Measurements from ENCODE around the gene TOR2A.

TOR2A gene

GRCh38 chr9:127735530-127736185 lies 564 bp upstream of the TOR2A start:
- H3K4me2 ChIP-seq (ENCODE audit: low read depth, low read length) = peak overlapping the region; percentile 79
- no peaks in the 10 kb centered on the region for H3K9me2 ChIP-seq (replicated peaks; ENCODE audit: insufficient read depth, low read length)
- no peaks in the 10 kb centered on the region for H4K20me1 ChIP-seq (ENCODE audit: insufficient read depth, low read length)
- H3K9ac ChIP-seq (ENCODE audit: low read length) = peak overlapping the region; percentile 76
- H2AFZ ChIP-seq (ENCODE audit: low read length) = peak overlapping the region; percentile 18; the same call in 1 of the 2 replicates
- peaks cover 24% of the 10 kb centered on the region for H3K4me1 ChIP-seq (ENCODE audit: low read length)
- H3K27me3 ChIP-seq (replicated peaks; ENCODE audit: insufficient read depth, low read length) = no peaks in the 10 kb centered on the region
- DNase-seq = peak; percentile 25
- no peak for TF ChIP-seq EZH2 (optimal IDR thresholded peaks at IDR 0.05; ENCODE audit: low read depth, low read length)
- no peak for TF ChIP-seq EZH2phosphoT487 (IDR thresholded peaks at IDR 0.05; ENCODE audit: low read length)
- no peak for TF ChIP-seq CTCF (IDR thresholded peaks at IDR 0.05; ENCODE audit: low read length)
- H3K9me3 ChIP-seq (replicated peaks; ENCODE audit: insufficient read depth, low read length) = no peaks in the 10 kb centered on the region
- H3K79me2 ChIP-seq (ENCODE audit: low read length) = peaks cover 11% of the 10 kb centered on the region; the same call in 1 of the 2 replicates
- no peaks in the 10 kb centered on the region for H3K36me3 ChIP-seq (replicated peaks; ENCODE audit: insufficient read depth, low read length)
- H3F3A ChIP-seq (ENCODE audit: insufficient read depth, low read length) = peaks cover 23% of the 10 kb centered on the region
- H3K27ac ChIP-seq (ENCODE audit: low read length) = peak overlapping the region; percentile 85
- H3K4me3 ChIP-seq (ENCODE audit: low read length) = peak overlapping the region; percentile 45

GRCh38 chr9:127734247-127734746 lies 797 bp downstream of the TOR2A start:
- peak overlapping the region; percentile 82 for H3K9ac ChIP-seq (ENCODE audit: low read length)
- peaks cover 24% of the 10 kb centered on the region for H3K4me1 ChIP-seq (ENCODE audit: low read length)
- peaks cover 11% of the 10 kb centered on the region; the same call in 1 of the 2 replicates for H3K79me2 ChIP-seq (ENCODE audit: low read length)
- no peaks in the 10 kb centered on the region for H3K9me2 ChIP-seq (replicated peaks; ENCODE audit: insufficient read depth, low read length)
- H3K27ac ChIP-seq (ENCODE audit: low read length) = peak overlapping the region; percentile 85; the same call in 1 of the 2 replicates
- H4K20me1 ChIP-seq (ENCODE audit: insufficient read depth, low read length) = no peaks in the 10 kb centered on the region
- H2AFZ ChIP-seq (ENCODE audit: low read length) = peak overlapping the region; percentile 40; the same call in 1 of the 2 replicates
- peak overlapping the region; percentile 94 for H3K4me2 ChIP-seq (ENCODE audit: low read depth, low read length)
- TF ChIP-seq EZH2 (optimal IDR thresholded peaks at IDR 0.05; ENCODE audit: low read depth, low read length) (no peak), CTCF (IDR thresholded peaks at IDR 0.05; ENCODE audit: low read length) (no peak), EZH2phosphoT487 (IDR thresholded peaks at IDR 0.05; ENCODE audit: low read length) (no peak)
- no peak for DNase-seq
- H3K36me3 ChIP-seq (replicated peaks; ENCODE audit: insufficient read depth, low read length) = no peaks in the 10 kb centered on the region
- no peaks in the 10 kb centered on the region for H3K9me3 ChIP-seq (replicated peaks; ENCODE audit: insufficient read depth, low read length)
- H3K27me3 ChIP-seq (replicated peaks; ENCODE audit: insufficient read depth, low read length) = no peaks in the 10 kb centered on the region
- H3F3A ChIP-seq (ENCODE audit: insufficient read depth, low read length) = peaks cover 23% of the 10 kb centered on the region
- peak overlapping the region; percentile 58 for H3K4me3 ChIP-seq (ENCODE audit: low read length)

DNA sequence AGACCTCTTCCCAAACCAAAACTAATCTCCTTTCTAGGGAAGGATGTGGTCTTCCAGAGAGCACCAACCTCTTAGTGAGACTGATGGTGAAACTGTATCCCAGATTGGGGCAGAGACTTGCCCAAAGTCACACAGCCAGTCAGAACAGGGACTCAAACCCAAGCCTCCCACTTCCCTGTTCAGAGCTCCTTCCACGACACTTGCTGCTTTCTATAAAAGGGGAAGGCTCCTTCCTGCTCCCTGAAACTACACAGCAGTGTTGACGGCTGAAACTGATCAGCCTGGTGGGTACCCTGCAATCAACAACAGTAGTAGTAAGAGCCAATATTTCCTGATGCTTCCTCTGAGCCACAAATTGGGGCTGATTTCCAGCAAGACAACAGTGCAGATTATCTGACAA lies 1.5 kb downstream of the TOR2A start:
- Histone ChIP-seq H3K27me3 (replicated peaks; ENCODE audit: insufficient read depth, low read length) (no peaks in the 10 kb centered on the region), H3K4me2 (ENCODE audit: low read depth, low read length) (peak overlapping the region; percentile 94; the same call in 1 of the 2 replicates), H3K9me2 (replicated peaks; ENCODE audit: insufficient read depth, low read length) (no peaks in the 10 kb centered on the region), H4K20me1 (ENCODE audit: insufficient read depth, low read length) (no peaks in the 10 kb centered on the region), H3K9ac (ENCODE audit: low read length) (no peak overlapping the region; the same call in 1 of the 2 replicates), H3K4me3 (ENCODE audit: low read length) (no peak overlapping the region), H3K4me1 (ENCODE audit: low read length) (peaks cover 24% of the 10 kb centered on the region), H3K36me3 (replicated peaks; ENCODE audit: insufficient read depth, low read length) (no peaks in the 10 kb centered on the region), H3K27ac (ENCODE audit: low read length) (no peak overlapping the region), H3K79me2 (ENCODE audit: low read length) (peaks cover 11% of the 10 kb centered on the region; the same call in 1 of the 2 replicates), H3K9me3 (replicated peaks; ENCODE audit: insufficient read depth, low read length) (no peaks in the 10 kb centered on the region), H3F3A (ENCODE audit: insufficient read depth, low read length) (peaks cover 23% of the 10 kb centered on the region), H2AFZ (ENCODE audit: low read length) (no peak overlapping the region)
- no peak for DNase-seq
- TF ChIP-seq EZH2 (optimal IDR thresholded peaks at IDR 0.05; ENCODE audit: low read depth, low read length) = no peak
- no peak for TF ChIP-seq CTCF (IDR thresholded peaks at IDR 0.05; ENCODE audit: low read length)
- TF ChIP-seq EZH2phosphoT487 (IDR thresholded peaks at IDR 0.05; ENCODE audit: low read length) = no peak

All from MM.1S (cell line).